SH-SY5Y (cell line): ENCODE data around the gene XXYLT1.

Experiments
- GATA2 ChIP-seq: IDR thresholded peaks from 2 replicates; pipeline ENCODE4 v1.6.1; 2011; ENCODE audit warnings: mild to moderate bottlenecking, low read depth, low read length
- GATA3 ChIP-seq: IDR thresholded peaks from 2 replicates; pipeline ENCODE4 v1.6.1; 2011; ENCODE audit warnings: low read depth, mild to moderate bottlenecking, low read length, moderate library complexity

GRCh38 chr3:195070336-195070735 is 200.6 kb downstream of the XXYLT1 start:
- TF ChIP-seq GATA2 (no peak), GATA3 (no peak)
